ENCODE data around the gene SYN1.
"Not testable (repeated sequence)": the region's sequence is repeated elsewhere in the genome, so short reads cannot be mapped to it uniquely, and the experiment has no call there.

Gene SYN1

DNA sequence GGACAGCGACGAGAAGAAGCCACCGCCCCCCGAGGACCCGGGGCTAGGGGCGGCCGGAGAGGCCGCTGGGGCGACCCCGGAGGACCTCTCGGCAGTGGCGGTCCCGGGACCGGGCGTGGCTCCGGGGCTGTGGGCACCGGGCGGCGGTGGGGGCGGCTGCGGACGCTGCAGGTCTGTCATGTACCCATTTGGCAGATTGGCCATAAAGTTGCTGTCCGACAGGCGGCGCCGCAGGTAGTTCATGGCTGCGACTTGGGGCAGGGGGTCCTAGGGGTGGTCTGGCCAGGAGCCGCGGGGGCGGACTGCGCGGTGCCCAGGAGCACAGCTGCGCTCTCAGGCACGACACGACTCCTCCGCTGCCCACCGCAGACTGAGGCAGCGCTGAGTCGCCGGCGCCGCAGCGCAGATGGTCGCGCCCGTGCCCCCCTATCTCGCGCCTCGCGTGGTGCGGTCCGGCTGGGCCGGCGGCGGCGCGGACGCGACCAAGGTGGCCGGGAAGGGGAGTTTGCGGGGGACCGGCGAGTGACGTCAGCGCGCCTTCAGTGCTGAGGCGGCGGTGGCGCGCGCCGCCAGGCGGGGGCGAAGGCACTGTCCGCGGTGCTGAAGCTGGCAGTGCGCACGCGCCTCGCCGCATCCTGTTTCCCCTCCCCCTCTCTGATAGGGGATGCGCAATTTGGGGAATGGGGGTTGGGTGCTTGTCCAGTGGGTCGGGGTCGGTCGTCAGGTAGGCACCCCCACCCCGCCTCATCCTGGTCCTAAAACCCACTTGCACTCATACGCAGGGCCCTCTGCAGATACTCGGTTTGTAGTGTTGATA, at the start of gene SYN1:
SYN1 (minus strand) TSS at position 372 of the 817 bp plus-strand sequence; CDS start at position 243, 129 bp downstream.
- peak; percentile 23 for DNase-seq

DNA sequence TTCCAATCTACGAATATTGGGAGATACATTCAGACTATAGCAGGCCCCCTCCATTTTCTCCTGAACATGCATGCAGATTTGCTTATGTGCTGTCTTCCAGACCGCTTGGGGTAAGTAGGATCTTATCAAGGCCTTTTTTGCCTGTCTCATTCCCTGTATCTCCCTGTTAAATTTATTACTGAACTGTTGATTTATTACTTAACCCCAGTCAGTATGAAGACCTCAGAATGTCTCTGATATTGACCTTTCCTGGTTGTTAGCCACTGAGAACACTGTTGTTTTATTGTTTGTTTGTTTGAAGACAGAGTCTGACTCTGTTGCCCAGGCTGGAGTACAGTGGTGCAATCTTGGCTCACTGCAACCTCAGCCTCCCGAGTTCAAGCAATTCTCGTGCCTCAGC, 46.1 kb upstream of the SYN1 start:
- not testable (repeated sequence) for DNase-seq

DNA sequence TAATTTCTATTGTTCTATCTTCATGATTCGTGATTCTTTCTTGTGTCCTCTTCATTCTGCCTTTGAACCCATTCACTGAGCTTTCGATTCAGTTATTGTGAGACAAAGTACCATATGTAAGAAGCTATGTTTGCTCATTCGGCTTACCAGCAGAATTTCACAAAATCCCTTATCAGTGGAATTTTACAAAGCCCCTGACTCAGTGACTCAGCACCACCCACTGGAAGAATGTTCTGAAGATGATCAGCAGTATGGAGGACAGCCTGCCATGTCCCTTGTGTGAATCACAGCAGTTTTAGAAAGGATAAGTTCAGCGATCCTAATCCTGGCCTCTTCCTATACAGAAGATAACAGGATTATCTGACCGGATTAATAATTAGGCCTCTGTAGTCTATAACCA, 45.1 kb upstream of the SYN1 start:
- DNase-seq: no peak

DNA sequence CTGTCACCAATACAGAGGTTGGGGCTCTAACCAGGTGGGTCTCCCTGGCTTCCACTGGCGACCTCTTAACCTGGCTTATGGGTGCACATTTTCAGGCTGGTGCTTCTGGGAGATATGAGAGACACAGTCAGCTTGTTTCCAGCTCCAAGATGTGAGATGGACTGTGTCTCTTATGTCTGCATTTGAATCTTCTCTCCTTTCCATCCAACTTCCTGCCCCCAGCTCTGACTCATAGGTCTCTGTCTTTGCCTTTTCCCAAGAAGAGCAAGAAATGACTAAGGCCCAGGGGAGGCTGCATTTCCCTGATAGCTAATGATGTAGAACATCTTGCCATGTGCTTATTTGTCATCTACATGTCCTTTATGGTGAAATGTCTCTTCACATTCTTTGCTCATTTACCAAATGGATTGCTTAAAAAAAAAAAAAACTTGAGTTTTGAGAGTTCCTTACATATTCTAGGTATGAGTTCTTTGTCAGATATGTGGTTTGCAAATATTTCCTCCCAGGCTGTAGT, 42.5 kb upstream of the SYN1 start:
- no peak for DNase-seq

DNA sequence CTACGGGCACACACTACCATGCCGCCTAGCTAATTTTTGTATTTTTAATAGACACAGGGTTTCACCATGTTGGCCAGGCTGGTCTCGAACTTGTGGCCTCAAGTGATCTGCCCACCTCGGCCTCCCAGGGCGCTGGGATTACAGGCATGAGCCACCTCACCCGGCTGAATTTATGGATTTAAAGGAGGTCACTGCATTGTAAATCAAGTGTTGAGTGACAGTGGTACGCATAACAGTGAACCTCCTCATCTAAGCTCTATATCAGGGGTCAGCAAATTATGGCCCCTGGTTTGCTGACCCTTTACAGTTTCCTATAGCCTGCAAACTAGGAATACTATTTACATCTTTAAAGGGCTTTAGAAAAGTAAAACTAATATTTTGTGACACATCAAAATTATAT, 41.9 kb upstream of the SYN1 start:
- no peak for DNase-seq

DNA sequence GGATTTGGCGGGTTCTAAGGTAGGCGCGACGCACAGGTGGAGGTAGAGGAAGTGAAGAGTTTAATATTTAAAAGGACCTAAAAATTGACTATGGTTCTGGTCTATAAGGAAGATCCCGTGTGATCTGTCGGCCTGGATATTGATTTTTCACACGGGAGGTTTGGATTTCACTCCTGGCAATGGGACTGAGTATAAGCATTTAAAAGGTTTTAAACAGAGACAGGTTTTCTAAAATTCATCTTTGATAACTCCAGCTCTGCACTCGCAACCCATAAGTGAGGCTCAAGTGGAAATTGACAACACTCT, 39.7 kb upstream of the SYN1 start:
- no peak for DNase-seq

DNA sequence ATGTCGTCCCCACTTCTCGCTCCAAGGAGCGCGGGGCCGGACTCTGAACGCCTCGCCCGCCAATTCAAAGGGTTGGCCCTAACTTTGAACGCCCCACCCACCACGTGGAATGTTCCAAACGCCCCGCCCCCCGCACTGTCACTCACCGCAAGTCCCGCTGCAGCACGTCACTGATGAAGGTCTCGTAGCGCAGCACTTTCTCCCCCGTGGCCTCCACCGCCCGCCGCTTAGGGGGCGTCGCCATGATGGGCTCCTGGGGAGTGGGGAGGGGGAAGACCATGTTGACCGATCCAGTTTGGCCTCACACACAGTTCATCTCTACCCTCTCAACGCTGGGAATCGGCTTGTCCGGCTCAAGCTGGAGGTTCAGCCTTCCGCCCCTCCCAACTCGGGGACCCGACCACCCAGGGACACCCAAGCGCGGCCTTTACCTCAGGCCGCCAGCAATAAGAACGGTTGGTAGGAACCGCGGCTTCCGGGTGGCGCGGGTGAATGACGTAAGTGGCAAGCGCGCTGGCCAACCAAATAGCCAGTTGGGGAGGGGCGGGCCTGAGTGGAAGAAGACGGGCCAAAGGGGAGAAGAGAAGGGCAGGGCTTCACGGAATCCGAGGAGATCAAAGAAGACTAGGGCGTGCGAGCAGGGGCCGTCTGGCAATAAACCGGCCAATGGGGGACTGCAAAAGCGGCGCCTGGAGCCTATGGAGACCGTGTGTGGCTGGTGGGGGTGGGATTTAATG, 39.2 kb upstream of the SYN1 start, which contains the start of gene UXT:
UXT (minus strand) TSS at position 497 of the 737 bp plus-strand sequence; CDS start at position 244, 253 bp downstream.
- DNase-seq: peak; percentile 83

DNA sequence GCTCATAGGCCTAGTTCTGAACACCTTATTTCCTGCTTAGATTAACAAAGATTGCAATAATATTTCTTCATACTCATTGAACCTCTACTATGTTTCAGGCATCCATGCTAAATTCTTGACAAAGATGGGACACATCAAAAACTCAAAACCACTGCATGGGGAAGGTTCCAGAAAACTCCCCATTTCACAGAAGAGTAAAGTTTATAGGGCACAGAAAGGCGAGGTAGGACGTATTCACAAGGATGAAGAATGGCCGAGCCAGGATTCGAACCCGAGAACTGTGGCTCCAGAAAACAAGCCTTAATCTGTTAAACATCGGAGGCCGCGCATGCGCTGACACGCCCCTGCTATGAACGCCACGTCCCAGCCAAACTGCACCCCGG, 38.6 kb upstream of the SYN1 start:
- no peak for DNase-seq

DNA sequence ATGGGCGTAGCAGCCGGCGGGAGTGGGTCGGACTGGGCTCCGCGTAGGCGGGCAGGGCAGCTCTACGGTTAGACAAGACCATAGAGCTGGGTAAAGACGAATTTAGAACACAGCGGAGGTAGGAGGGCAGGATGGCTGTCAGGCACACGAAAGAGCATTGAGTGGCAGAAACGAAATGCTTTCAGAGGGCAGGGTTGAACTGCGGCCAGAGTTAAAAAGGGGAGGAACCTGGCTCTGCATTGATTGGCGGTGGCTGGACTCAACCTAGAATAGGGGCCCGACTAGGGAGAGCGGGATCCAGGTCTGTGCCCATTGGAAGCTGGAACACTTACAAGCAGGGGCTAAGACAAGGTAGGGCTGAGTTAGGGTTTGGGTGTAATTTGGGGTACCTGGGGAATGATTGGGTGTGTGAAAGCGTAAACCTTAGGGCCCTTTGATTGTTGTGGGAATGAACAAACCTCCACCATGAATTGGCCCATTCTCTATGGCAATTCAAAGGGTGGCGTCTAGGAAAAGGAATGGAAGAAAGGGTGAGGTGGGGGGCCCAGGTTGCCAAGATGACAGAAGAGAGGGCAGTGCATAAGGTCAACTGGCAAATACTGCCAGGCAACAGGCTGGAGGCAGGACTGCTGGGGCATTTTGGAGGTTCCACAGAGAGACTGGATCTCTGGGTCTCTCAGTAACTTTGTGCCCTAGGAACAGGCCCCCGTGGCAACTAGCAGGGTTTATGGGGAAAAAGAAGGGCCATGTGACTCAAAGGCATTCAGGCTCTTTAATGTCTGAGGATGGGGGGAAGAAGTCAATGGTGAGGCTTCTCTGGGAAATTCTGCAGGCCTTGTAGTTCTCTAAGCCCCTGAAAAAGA, 31.6 kb upstream of the SYN1 start:
- no peak for DNase-seq

DNA sequence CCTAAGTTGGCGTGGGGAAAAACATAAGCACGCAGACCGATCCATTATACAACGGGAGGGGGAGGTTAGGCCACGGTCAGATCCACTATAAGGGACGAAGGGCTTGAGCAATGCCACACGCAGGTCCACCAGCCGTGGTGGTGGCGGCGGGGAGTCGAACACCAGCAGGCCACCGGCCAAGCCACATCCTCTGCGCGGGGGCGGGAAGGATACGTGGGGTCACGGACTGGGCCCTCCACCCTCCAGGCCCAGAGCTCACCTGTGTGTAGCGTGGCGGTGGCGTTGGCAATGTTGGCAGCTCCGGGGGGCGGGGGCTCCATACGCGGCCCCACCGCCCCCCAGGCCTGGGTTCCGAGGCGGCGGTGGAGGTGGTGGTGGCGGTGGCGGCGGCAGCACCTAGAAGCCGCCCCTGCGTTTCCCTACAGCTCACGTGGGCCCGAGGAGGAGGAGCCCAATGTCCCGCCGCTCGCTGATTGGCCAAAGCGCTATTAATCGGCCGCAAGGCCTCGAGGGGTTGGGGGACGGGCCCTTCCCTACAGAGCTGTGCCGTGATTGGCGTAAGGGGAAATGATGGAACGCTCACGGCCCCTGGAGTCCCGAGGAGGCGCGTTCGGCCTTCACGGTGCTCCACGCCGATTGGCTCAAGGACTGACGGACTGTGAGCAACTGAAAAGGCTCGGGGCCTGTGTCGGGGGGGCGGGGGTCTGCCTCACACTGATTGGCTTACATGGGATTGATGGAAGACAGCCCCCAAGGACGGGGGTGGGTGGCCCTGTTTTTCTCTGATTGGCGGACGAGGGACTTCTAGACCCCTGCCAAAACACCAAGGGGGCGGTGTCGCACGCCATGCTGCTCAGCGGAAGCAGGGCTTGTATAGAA, 30.7 kb upstream of the SYN1 start, which contains the start of gene ELK1:
ELK1 (minus strand) TSS at position 400 of the 879 bp plus-strand sequence. CDS start 9,122 bp downstream, outside the sequence.
- DNase-seq: peak; percentile 89

DNA sequence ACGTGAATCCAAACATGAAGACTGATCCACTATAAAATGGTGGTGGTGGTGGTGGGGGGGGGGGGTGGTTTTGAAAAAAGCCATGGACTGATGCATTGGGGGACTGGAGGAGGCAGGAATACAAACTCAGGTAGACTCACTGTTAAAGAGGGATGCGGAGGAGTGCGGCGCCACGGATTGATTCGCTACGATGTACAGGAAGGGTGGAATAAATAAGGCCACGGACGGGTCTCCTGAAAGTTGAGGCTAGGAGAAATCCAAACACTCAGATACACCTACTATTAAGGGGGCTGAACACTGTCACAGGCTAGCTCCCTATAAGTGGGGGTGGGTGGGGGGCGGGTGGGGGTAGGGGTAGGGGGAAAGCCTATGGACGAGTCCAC, 30.1 kb upstream of the SYN1 start:
- no peak for DNase-seq

DNA sequence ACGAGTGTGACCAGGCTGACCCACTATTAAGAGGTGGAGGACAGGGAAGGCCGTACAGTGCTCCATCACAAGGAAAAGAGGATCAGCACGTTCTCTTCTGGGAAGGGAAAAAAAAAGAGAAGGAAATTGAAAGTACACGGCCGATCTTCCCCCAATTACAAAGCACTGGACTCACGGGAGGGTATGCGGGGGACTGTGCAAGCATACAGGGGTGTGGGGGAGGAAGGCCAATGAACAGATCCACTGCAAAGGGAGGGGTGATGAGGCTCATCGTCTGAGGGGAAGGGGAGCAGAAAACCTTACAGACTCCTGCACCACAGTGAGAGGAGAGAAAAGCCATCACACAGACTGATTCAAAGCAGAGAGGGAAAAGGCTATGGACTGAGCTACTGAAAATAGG, 29.6 kb upstream of the SYN1 start:
- DNase-seq: no peak

DNA sequence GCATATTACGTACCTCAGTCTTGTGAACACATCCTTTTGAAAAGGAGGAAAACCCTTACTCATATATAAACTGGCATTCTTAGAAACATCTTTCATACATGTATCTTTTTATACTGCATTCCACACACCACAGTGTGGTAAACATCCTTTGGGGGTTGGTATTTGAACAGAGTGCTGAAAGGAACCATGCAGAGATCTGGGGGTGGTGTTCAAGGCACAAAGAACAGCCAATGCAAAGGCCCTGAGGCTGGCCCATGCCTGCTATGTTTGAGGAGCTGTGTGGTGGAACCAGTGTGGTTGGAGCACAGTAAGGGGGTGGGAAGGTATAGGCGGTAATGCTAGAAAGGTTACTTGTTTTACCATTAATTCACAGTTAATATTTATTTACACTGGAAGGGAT, 28.7 kb upstream of the SYN1 start:
- no peak for DNase-seq

DNA sequence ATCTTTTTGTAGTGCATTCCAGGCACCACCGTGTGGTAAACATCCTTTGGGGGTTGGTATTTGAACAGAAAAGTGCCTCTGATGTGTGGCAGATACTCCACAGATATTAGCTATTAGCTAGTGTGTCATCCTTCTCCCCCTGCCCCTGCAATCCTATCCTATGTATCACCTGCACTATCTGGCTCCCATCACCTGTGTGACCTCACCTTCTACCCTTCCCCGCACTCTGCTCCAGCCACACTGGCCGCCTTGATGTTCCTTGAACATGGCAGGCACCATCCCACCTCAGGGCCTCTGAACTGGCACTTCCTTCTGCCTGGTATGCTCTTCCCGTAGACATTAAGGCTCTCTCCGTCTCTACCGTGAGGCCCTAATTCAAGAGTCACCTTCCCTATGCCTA, 27.0 kb upstream of the SYN1 start:
- no peak for DNase-seq

DNA sequence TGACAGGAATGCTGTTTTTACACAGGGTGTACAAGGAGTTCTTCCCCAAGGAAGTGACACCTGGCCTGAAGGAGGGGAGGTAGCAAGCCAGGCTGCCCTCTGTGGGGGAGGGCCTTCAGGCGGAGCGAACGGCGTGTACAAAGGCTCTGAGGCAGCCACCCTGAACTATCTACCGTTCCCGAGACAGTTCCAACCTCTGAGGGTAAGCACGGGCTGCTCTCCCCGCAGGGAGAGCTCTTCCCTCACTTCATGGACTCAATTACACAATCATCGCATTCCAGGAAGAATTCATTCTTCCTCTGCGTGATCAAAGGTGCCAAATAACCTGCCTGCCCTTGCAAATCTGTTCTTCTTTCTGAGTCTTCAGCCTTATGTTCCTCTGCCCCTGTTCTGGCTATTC, 25.9 kb upstream of the SYN1 start:
- DNase-seq: no peak

DNA sequence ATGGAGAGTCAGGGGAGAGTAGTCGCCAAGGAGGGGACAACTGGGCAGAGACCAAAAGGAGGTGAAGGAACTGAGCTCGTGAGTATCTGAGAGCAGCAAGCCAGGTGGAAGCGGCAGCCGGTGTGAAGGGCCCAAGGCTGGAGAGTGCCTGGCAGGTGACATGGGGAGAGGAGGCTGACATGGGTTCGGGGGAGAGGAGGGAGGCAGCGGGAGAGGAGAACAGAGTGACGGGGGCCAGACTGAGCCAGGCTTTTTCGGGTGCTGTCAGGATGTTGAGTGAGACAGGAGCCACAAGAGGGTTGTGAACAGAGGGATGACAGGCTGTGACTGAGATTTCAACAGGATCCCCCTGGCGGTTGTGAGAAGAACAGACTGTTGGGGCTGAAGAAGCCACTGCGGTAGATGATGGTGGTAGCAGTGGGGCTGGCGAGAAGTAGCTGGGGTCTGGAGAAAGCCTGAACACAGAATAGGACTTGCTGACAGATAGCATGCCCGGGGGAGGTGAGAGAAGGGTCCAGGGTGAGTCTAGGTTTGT, 25.0 kb upstream of the SYN1 start:
- no peak for DNase-seq

DNA sequence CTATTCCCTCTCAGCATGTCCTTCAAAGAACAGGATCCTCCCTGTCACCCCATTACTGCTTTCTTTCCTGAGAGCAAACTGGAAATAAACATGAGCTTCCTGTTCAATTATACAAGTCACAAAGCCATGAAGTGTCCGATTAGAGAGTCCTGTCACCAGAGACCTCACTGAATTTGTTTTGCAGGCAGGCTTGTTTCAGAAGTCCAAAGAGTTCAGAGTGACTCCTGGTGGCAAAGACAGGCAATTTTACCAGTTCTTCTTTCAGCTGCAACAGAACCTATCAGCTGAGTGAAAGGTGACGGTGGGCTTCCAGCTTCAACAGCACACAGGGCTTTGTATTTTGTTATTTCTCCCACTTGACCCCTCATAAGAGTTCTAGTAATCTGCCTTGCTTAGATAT, 24.3 kb upstream of the SYN1 start:
- no peak for DNase-seq

DNA sequence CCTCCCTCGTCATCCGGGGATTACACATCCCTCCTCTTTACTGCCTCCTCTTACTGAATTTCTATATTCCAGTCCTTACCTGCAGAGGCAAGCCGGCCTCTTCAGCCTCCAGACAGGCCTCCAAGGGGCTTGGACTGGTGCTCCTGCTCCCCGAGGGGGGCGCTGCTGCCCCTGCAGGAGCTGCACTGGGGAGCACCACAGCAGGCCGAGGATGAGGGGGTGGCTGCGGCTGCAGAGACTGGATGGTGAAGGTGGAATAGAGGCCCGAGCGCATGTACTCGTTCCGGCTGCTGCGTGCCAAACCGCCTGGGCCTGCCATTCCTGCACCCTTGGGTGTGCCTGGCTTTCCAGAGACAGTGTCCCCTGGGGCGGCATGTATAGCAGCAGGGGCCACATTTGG, 19.2 kb upstream of the SYN1 start:
- DNase-seq: no peak

DNA sequence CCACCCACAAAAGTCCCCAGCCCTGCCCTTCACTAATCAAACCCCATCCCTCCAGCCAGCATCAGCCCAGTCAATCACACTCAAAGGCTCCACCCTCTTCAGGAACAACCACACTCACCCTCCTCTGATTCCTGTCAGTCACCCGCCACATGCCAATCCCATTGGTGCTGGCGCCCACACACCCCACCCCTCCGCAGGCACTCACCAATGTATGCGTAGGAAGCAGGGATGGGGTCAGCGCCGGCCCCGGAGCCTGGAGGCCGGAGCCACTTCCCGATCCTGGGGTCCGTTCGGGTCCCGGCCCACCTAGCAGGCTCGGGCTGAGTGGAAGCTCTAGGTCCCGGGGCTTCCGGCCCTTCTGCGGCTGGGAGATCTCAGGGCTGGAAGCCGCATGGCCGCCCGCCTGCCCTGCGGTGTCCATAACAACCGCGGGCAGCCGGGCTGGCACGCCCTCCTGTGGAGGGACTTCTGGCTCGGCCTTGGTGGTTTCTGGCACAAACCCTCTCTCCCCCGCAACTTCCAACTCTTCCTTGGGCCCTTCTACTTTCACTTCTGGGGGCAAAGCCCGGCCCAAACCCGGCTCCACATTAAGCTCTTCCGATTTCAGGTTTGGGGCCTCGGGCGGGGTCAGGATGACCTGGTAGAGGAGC, 18.0 kb upstream of the SYN1 start:
- DNase-seq: no peak

DNA sequence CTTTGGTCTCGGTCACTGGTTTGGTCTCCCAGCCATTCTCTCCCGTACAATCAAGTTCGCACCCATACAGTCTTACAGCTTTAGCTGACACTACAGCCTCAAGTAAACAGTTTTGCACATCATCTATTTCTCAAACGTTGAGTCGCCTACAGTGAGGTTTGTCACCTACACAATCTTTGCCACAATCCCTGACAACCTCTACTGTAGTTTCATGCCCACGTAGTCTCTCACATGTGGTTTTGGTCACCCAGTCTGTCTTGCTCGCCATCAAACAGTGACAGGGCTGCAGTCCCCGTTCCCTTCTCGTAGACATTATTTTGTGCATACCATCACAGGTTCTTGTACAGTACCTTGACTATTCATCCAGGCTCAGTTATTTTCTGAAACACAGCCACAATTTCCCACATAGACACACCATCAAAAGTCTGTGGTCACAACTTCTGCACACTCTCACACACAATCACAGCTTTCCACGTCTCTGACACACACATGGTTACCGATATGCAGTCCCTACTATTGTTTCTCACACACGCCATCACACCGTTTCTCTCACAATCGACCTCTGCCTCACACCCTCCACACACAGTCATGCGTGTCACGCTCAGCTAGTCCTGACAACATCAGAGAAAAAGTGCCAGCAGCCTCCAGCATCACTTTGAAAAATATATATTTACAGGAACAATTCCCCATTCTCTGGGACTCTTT, 15.4 kb upstream of the SYN1 start:
- DNase-seq: no peak
